CD4-positive, alpha-beta T cell (primary cell): ENCODE results near the gene PCDHGB7. TPM values are rescaled to one million over a fixed set of nuclear protein-coding genes. Genes with fewer than 3 reads are reported as not detected.
"Not testable (repeated sequence)": the region's sequence is repeated elsewhere in the genome, so short reads cannot be mapped to it uniquely, and the experiment has no call there.

Experiments used
- ATAC-seq: fragments of 200-7000 bp; cut with Tn5 transposase; one replicate; pipeline ENCODE4 v1.10.0; 2022; ENCODE audit warnings: mild to moderate bottlenecking; ENCODE audit not compliant: poor library complexity
- CTCF ChIA-PET: fragments of 350-600 bp; sonication (Branson Sonifier 250); formaldehyde crosslinking; loops from one replicate; lab custom pipeline; 2021; ENCODE audit warnings: antibody characterized with exemption, inconsistent platforms; lab: Charles Lee
- POLR2A ChIA-PET: fragments of 350-600 bp; sonication (Branson Sonifier 250); formaldehyde crosslinking; loops from one replicate; lab custom pipeline; 2021; ENCODE audit warnings: antibody characterized with exemption, inconsistent platforms; lab: Charles Lee
- DNase-seq, 14 experiments: peaks; one replicate each; pipeline ENCODE4 v3.0.0-alpha.2; 2013 to 2020; ENCODE audit warnings: mixed read lengths in 2 of 14
- H3K27ac ChIP-seq, 2 donors: one replicate each; pipeline versions ENCODE4 v1.5.1 to v1.7.0; 2013; ENCODE audit warnings: low read length in 2 of 2, low read depth in 1 of 2, mild to moderate bottlenecking in 1 of 2
- H3K27me3 ChIP-seq, 2 experiments: 1 replicate in 1 of 2; 2 replicates in 1 of 2; pipeline versions ENCODE4 v1.6.1 to v1.7.0; 2013; ENCODE audit warnings: low read length in 2 of 2, control low read depth in 1 of 2, mild to moderate bottlenecking in 1 of 2, moderate library complexity in 1 of 2; ENCODE audit not compliant: insufficient read depth in 2 of 2, control insufficient read depth in 1 of 2
- H3K36me3 ChIP-seq: one replicate; pipeline ENCODE4 v1.6.1; 2013; ENCODE audit warnings: low read length, control low read depth; ENCODE audit not compliant: insufficient read depth
- H3K4me1 ChIP-seq: one replicate; pipeline ENCODE4 v1.6.1; 2013; ENCODE audit warnings: low read length, control low read depth; ENCODE audit not compliant: insufficient read depth
- H3K4me3 ChIP-seq: one replicate; pipeline ENCODE4 v1.5.1; 2013; ENCODE audit warnings: mild to moderate bottlenecking, low read length, moderate library complexity
- H3K9me3 ChIP-seq, 2 experiments: 1 replicate in 1 of 2; 2 replicates in 1 of 2; pipeline versions ENCODE4 v1.6.1 to v1.7.0; 2013; ENCODE audit warnings: low read length in 2 of 2, mild to moderate bottlenecking in 2 of 2, control low read depth in 1 of 2, moderate library complexity in 1 of 2; ENCODE audit not compliant: control insufficient read depth in 1 of 2, insufficient read depth in 1 of 2
- H3K27ac Mint-ChIP-seq: one replicate; pipeline ENCODE4 v1.8.0; 2020; ENCODE audit warnings: mixed read lengths
- H3K27me3 Mint-ChIP-seq: one replicate; pipeline ENCODE4 v1.8.0; 2021; ENCODE audit warnings: mixed read lengths
- H3K36me3 Mint-ChIP-seq: one replicate; pipeline ENCODE4 v1.8.0; 2021; ENCODE audit warnings: low read depth, mixed read lengths
- H3K4me1 Mint-ChIP-seq: one replicate; pipeline ENCODE4 v1.8.0; 2021; ENCODE audit warnings: low read depth, mixed read lengths
- H3K4me3 Mint-ChIP-seq: one replicate; pipeline ENCODE4 v1.8.0; 2020; ENCODE audit warnings: mild to moderate bottlenecking, mixed read lengths
- H3K9me3 Mint-ChIP-seq: one replicate; pipeline ENCODE4 v1.8.0; 2020; ENCODE audit warnings: mixed read lengths
- CTCF ChIP-seq: fragments of 200-600 bp; IDR thresholded peaks from one replicate; pipeline ENCODE4 v1.8.0; 2022; ENCODE audit warnings: antibody characterized with exemption, mild to moderate bottlenecking
- intact Hi-C, 2 experiments: fragments of 100-400 bp; cut with DNase I in 1 of 2; cut with micrococcal nuclease in 1 of 2; formaldehyde crosslinking; loops; one replicate each; pipeline versions ENCODE4 v1.15.1 to v1.9.0; 2023 to 2025; cut with DNase I, micrococcal nuclease
- total RNA-seq, 174 experiments: library from RNA in 2 of 174; stranded (reverse) in 2 of 174; gene quantifications; one replicate each; pipeline ENCODE4 v1.2.3 and lab custom pipeline; 2021 to 2026

The PCDHGB7 gene
- total RNA-seq, 2 experiments from 2014 or later, result not detected

GRCh38 chr5:141393267-141393666 lies 24.2 kb upstream of the PCDHGB7 start:
- no peak for ATAC-seq
- ChIA-PET POLR2A (no interaction called here), CTCF (no interaction called here)
- peaks cover 20% of the 10 kb centered on the region for H3K36me3 Mint-ChIP-seq
- DNase-seq, result no peak
- H3K27me3 Mint-ChIP-seq, result peaks cover 86% of the 10 kb centered on the region
- Histone ChIP-seq H3K36me3 (no peaks in the 10 kb centered on the region), H3K9me3 (peaks cover 47 to 54% of the 10 kb centered on the region in 2 experiments), H3K27me3 (peaks cover 53 to 87% of the 10 kb centered on the region in 2 experiments), H3K4me3 (no peak overlapping the region), H3K27ac (no peak overlapping the region), H3K4me1 (no peaks in the 10 kb centered on the region)
- intact Hi-C loops, result no loop called here
- peaks cover 19% of the 10 kb centered on the region for H3K9me3 Mint-ChIP-seq
- H3K4me3 Mint-ChIP-seq, result no peak overlapping the region
- no peak overlapping the region for H3K27ac Mint-ChIP-seq
- no peaks in the 10 kb centered on the region for H3K4me1 Mint-ChIP-seq
- no peak for TF ChIP-seq CTCF

GRCh38 chr5:141394401-141395187 lies 22.9 kb upstream of the PCDHGB7 start:
- H3K4me3 ChIP-seq, H3K27ac Mint-ChIP-seq, H3K4me3 Mint-ChIP-seq, H3K36me3 ChIP-seq, POLR2A ChIA-PET, H3K4me1 Mint-ChIP-seq, ATAC-seq, H3K27ac ChIP-seq, DNase-seq, H3K4me1 ChIP-seq, intact Hi-C loops: not testable (repeated sequence)
- Mint-ChIP-seq H3K9me3 (peaks cover 15% of the 10 kb centered on the region), H3K36me3 (peaks cover 30% of the 10 kb centered on the region), H3K27me3 (peaks cover 88% of the 10 kb centered on the region)
- H3K9me3 ChIP-seq, result peaks cover 49 to 55% of the 10 kb centered on the region in 2 experiments
- CTCF ChIA-PET, result interaction anchor here (1.0 to 1.3 kb wide), 2 partner anchors 13 to 163 kb away, joined by 3 read pairs; partner anchors contain the start of gene PCDHGB6
- H3K27me3 ChIP-seq, result peaks cover 49 to 85% of the 10 kb centered on the region in 2 experiments

GRCh38 chr5:141397756-141398551 lies 19.5 kb upstream of the PCDHGB7 start, which contains the start of gene PCDHGB5:
Gene PCDHGB5, plus strand, starts transcription at chr5:141397947. Its CDS starts 181 bp downstream, at chr5:141398128.
- TF ChIP-seq CTCF, result peak; percentile 20
- H3K4me1 ChIP-seq, H3K4me1 Mint-ChIP-seq, H3K27ac Mint-ChIP-seq, H3K4me3 ChIP-seq, H3K27ac ChIP-seq, H3K36me3 ChIP-seq, intact Hi-C loops: not testable (repeated sequence)
- DNase-seq (peak in 6 of 14 experiments; percentile 34 to 50 (median 40)), ATAC-seq (peak; percentile 68)
- H3K36me3 Mint-ChIP-seq, result peaks cover 25% of the 10 kb centered on the region
- H3K9me3 Mint-ChIP-seq, result peaks cover 10% of the 10 kb centered on the region
- H3K27me3 Mint-ChIP-seq, result peaks cover 78% of the 10 kb centered on the region
- CTCF ChIA-PET, result interaction anchor here (0.8 to 3.0 kb wide), 11 partner anchors 15 to 166 kb away, joined by 3 to 11 read pairs (median 6); partner anchors contain the start of genes PCDHGA1, PCDHGA10, PCDHGA5 and PCDHGB3
- Histone ChIP-seq H3K27me3 (peaks cover 55 to 80% of the 10 kb centered on the region in 2 experiments), H3K9me3 (peaks cover 30 to 55% of the 10 kb centered on the region in 2 experiments)
- POLR2A ChIA-PET, result interaction anchor here (0.7 kb wide), 1 partner anchor 86 kb away, joined by 3 read pairs; the partner anchor contains the start of gene PCDHGC4
- H3K4me3 Mint-ChIP-seq, result peak within 1 kb of the TSS; percentile 11
